GM21447 (cell line): ENCODE data around the gene DSCAM.

ENCODE experiments used
- ATAC-seq: cut with Tn5 transposase; IDR thresholded peaks from one replicate; pipeline ENCODE4 v1.9.1; 2021; ENCODE audit not compliant: unreplicated experiment

DSCAM gene

GRCh38 chr21:40714536-40714935, 132.4 kb downstream of the DSCAM start:
- ATAC-seq, result no peak

- ATAC-seq, result no peak
Observed at GRCh38 chr21:40707656-40708244, 139.2 kb downstream of the DSCAM start.

GRCh38 chr21:40706806-40707655, 139.9 kb downstream of the DSCAM start:
- no peak for ATAC-seq

DNA sequence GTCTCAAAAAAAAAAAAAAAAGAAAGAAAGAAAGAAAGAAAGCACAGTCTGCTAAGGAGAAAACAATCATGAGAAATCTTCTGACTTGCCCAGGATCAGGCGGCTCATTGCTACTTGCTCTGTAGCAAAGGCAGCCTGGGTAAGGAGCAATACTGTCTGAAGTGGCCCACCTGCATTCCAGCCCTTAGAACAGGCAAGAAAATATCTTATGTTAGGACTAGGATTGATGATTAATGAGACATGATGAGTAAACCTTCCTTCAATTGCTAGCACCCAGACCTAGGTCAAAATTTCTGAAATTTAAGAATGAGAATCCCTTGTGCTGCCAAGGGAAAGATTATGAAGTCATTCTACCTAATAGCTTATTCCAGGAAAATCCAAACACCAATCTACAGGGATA, 140.8 kb downstream of the DSCAM start:
- ATAC-seq, result no peak

DNA sequence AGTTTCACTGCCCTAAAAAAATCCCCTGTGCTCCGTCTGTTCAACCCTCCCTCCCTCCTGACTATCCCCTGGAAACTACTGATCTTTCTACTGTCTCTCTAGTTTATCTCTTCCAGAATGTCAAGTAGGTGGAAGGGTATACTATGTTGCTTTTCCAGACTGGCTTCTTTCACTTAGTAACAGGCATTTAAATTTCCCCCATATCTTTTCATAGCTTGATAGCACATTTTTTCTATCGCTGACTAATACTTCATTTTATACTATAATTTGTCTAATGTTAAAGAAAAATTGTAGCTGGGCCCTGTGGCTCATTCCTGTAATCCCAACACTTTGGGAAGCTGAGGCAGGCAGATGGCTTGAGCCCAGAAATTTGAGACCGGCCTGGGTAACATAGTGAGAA, 142.8 kb downstream of the DSCAM start:
- ATAC-seq, result no peak

DNA sequence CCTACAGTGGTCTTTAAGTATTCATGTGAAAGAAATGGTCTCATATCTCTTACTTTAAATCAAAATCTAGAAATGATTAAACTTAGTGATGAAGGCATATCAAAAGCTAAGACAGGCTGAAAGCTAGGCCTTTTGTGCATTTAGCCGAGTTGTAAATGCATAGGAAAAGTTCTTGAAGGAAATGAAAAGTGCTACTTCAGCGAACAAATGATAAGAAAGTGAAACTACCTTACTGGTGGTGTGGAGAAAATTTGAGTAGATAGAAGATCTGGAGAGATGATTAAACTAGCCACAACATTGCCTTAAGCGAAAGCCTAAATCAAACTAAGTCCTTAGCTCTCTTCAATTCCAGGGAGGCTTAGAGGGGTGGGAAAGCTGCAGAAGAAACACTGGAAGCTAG, 147.6 kb downstream of the DSCAM start:
- no peak for ATAC-seq

- ATAC-seq, result no peak
Observed at GRCh38 chr21:40696246-40696645, 150.7 kb downstream of the DSCAM start.

GRCh38 chr21:40689840-40690360, 157.1 kb downstream of the DSCAM start:
- ATAC-seq, result no peak

- ATAC-seq, result no peak
Observed at GRCh38 chr21:40689217-40689616, 157.7 kb downstream of the DSCAM start.

- no peak for ATAC-seq
Observed at GRCh38 chr21:40688106-40688864, 158.7 kb downstream of the DSCAM start.

- no peak for ATAC-seq
Observed at GRCh38 chr21:40687625-40688024, 159.3 kb downstream of the DSCAM start.

GRCh38 chr21:40686526-40686925, 160.4 kb downstream of the DSCAM start:
- ATAC-seq, result no peak

DNA sequence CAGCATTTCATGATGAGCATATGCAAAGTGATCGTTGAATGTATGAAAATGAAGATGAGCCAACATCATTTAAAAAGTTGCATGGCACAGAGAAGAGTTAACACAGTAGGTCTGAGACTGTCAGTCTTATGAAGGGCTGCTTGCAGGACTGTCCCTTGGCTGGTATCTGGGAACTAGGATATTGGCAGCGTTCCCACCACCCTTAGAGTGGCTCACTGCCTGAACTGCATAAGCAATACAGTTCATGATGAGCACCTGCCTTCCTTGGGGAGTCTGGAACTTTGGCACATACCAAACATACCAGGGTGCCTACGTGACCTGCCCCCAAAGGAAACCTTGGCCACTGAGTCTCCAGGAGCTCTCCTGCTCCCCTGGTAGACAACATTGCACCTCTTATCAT, 161.8 kb downstream of the DSCAM start:
- ATAC-seq, result no peak

DNA sequence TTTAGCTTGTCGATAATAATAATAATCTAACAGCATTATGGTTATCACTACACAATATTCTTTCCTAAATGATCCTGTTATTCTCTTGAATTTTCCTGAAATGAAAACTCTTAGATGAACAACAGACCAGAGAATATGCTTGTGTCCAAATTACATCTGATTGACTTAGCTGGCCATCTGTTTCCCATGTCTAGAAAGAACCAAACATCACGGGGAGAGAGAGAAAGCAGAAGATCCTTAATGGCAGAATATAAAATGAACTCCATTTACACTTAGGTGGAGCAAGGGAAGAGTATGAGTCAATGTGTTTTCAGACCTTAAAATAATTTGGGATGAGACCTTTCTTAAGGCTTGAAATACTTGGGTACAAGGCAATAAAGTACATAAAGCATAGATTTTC, 162.2 kb downstream of the DSCAM start:
- no peak for ATAC-seq

GRCh38 chr21:40683349-40683748, 163.6 kb downstream of the DSCAM start:
- ATAC-seq, result no peak

GRCh38 chr21:40681164-40681859, 165.6 kb downstream of the DSCAM start:
- ATAC-seq, result no peak

DNA sequence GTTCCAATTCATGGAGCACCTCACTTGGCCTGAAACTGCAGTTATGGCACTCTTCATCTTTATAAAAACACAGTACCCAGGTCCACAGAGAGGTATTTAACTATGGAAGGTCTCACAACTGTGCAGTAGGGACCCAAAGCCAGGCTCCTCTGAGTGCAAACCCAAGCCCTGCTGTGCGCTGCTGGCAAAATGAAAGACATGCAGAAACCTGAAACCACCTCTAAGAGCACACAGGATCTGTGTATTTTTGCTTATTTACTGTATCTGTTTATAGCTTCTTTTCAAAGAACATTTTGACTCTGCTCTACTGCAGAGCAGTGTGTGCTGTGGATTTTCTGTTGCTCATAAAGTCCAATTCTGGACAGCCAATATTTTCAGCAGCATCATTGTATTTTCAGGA, 166.6 kb downstream of the DSCAM start:
- ATAC-seq, result no peak

- ATAC-seq, result no peak
Observed at GRCh38 chr21:40678681-40679284, 168.2 kb downstream of the DSCAM start.

- ATAC-seq, result no peak
Observed at GRCh38 chr21:40675017-40675416, 171.9 kb downstream of the DSCAM start.

DNA sequence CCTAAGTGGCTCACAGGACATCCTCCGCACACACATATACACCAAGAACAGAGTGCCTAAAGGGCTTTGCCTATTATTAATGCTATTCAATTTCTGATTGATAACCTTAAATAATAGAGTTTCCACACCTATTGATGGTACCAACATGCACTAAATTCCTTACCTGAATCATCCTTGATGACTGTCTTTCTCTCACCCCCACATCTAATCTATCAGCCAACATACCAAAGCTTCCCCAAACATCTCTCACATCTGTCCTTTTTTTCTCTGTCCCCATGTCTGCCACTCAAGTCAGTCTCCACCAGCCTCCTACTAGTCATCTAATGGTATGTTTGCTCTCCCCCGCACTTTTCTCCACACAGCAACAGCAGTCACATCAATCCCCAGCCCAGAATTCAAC, 174.4 kb downstream of the DSCAM start:
- ATAC-seq, result no peak

DNA sequence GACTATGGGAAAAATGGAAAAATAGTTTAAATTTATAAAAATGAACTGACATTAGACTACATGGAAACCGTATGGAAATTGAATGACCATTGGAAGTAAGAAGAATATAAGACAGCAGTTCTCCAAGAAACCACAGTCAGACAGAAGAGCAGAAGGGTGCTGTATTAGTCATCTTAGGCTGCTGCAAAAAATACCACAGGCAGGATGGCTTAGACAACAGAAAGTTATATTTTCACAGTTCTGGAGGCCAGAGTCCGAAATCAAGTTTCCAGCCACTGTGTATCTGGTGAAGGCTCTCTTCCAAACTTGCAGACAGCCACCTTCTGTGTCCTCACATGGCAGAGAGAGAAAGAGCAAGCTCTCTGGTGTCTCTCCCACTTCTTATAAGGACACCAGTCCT, 175.2 kb downstream of the DSCAM start:
- ATAC-seq, result no peak
